ENCODE results near the gene PSMA3. TPM values are rescaled to one million over a fixed set of nuclear protein-coding genes. Genes with fewer than 3 reads are reported as not detected.

Gene PSMA3
- total RNA-seq, result 10 to 100 TPM; 55.1 to 70.8 (median 64.4) TPM

DNA sequence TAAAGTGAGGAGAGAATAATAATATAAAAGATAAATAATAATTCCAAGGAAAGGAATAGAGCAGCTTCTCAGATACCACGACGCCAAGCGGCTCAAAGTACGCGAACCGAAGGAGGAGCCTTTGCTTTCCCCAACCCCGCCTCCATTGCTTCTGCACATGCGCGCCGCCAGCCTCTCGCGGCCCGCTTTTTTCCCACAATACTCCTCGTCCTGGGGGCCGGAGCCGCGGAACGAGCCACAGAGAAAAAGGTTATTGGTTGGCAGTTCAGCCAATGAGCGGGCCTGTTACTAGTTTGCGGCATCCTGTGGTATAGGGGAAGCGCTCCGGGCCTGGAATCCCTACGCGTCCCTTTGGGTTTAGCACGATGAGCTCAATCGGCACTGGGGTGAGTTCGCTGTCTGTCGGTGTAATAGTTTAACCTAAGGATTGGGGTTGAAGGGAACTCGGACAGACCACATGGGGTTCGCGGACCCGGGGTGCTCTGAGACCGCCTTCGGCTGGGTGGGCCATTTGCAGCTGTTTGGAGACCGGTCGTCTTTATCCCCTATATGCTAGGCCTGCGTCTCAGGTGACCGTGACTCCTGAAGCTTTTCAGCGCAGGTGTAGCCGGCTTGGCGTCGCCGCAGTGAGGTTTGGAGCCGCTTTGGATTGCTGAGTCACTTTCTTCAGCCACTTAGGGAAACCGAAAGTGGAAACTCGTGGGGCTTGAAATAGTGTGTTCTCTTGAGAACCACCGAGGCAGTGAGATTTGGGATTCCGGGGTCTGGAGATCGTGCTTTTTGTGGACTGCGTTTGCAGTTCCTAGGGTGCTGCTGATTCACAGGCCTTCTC is at the start of gene PSMA3:
Gene PSMA3, plus strand, starts transcription at position 288 of the 832 bp plus-strand sequence. Its CDS starts 78 bp downstream, at position 366.
- TF ChIP-seq POLR2A (IDR thresholded peaks at IDR 0.05) (peak in 1 of 2 donors; percentile 65), CTCF (IDR thresholded peaks at IDR 0.05) (no peak)
- H3K4me3 ChIP-seq (ENCODE audit: low read depth, poor library complexity, severe bottlenecking), result peak within 1 kb of the TSS; percentile 94
- intact Hi-C loops (cut with DNase I; ENCODE audit: low total_unique reads), result no loop called here
- peak; percentile 98 to 99 for DNase-seq (ENCODE audit: low spot score in 2 of 2)
- 0 to 1% methylated on average over 42 to 48 of the region's 50 CpGs for WGBS, 2 donors

- no peak overlapping the region for H3K4me3 ChIP-seq (ENCODE audit: low read depth, poor library complexity, severe bottlenecking)
- TF ChIP-seq CTCF (IDR thresholded peaks at IDR 0.05) (no peak), POLR2A (IDR thresholded peaks at IDR 0.05) (no peak)
- DNase-seq (ENCODE audit: low spot score in 2 of 2), result no peak
- intact Hi-C loops (cut with DNase I; ENCODE audit: low total_unique reads), result no loop called here
- WGBS, 2 donors, result 81 to 95% methylated on average over 1 of the region's 1 CpG
Observed at GRCh38 chr14:58196198-58196597, 48.4 kb upstream of the PSMA3 start.

DNA sequence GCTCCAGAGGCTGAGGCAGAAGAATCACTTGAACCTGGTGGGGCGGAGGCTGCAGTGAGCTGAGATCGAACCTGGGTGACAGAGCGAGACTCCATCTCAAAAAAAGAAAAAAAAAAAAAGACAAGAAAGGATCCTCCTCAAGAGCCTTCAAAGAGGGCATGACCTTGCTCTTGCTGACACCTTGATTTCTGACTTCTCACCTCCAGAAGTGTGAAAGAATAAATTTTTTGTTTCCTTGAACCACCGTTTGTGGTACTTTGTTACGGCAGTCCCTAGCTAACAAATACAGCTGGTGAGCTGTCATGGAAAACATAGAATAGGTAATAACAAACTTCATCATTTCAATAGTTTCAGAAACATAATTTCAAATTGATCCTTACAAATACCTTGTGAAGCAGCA is 46.6 kb upstream of the PSMA3 start:
- TF ChIP-seq CTCF (IDR thresholded peaks at IDR 0.05), result no peak
- TF ChIP-seq POLR2A (IDR thresholded peaks at IDR 0.05), result no peak
- no peak overlapping the region for H3K4me3 ChIP-seq (ENCODE audit: low read depth, poor library complexity, severe bottlenecking)
- WGBS, 2 donors, result 95 to 96% methylated on average over 5 of the region's 5 CpGs
- no peak for DNase-seq (ENCODE audit: low spot score in 2 of 2)
- intact Hi-C loops (cut with DNase I; ENCODE audit: low total_unique reads), result no loop called here

GRCh38 chr14:58199726-58200479 is 44.7 kb upstream of the PSMA3 start, which contains the start of gene ACTR10:
Gene ACTR10, plus strand, starts transcription at chr14:58200149. Its CDS starts 69 bp downstream, at chr14:58200218.
- intact Hi-C loops (cut with DNase I; ENCODE audit: low total_unique reads), result no loop called here

DNA sequence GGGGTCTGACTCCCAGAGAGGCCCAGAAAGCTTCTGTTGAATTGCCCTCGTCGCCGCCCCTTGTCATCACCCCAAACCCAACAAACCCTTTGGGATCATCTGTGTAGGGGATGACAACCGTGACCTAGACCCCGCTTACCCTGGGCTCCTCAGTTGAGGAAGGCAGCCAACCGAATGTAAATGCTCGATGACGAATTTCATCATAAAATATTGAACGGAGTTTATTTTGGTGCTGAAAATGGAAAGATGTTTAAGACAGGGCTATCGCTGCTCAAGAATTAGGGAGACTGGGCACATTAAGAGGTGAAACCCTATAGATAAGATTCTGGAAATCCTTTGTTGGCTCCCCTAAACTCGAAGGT is 44.2 kb upstream of the PSMA3 start:
- intact Hi-C loops (cut with DNase I; ENCODE audit: low total_unique reads), result no loop called here
- peak overlapping the region; percentile 61 for H3K4me3 ChIP-seq (ENCODE audit: low read depth, poor library complexity, severe bottlenecking)
- no peak for DNase-seq (ENCODE audit: low spot score in 2 of 2)
- TF ChIP-seq CTCF (IDR thresholded peaks at IDR 0.05), result no peak
- no peak for TF ChIP-seq POLR2A (IDR thresholded peaks at IDR 0.05)
- WGBS, 2 donors, result 0 to 1% methylated on average over 11 of the region's 11 CpGs

More at GRCh38 chr14:58199726-58200479, 44.7 kb upstream of the PSMA3 start, which contains the start of gene ACTR10:
- peak; percentile 77 to 96 for DNase-seq (ENCODE audit: low spot score in 2 of 2)
- TF ChIP-seq POLR2A (IDR thresholded peaks at IDR 0.05) (no peak), CTCF (IDR thresholded peaks at IDR 0.05) (no peak)
- 0 to 1% methylated on average over 31 to 63 of the region's 78 CpGs for WGBS, 2 donors
- H3K4me3 ChIP-seq (ENCODE audit: low read depth, poor library complexity, severe bottlenecking), result peak within 1 kb of the TSS; percentile 61
